NCI-H187 treated with DMSO at 0.1 percent for 48 hours (cell line): ENCODE data around the gene E2F1.
"Not testable (repeated sequence)": the region's sequence is repeated elsewhere in the genome, so short reads cannot be mapped to it uniquely, and the experiment has no call there.

Source experiments
- DNase-seq: peaks from one replicate; lab custom pipeline; 2025; lab: John Stamatoyannopoulos, UW

The E2F1 gene

GRCh38 chr20:33640287-33640686, 45.9 kb downstream of the E2F1 start:
- no peak for DNase-seq

GRCh38 chr20:33636776-33637175, 49.4 kb downstream of the E2F1 start:
- DNase-seq: no peak

GRCh38 chr20:33635341-33635740, 50.8 kb downstream of the E2F1 start:
- DNase-seq: no peak

GRCh38 chr20:33631910-33632309, 54.3 kb downstream of the E2F1 start:
- not testable (repeated sequence) for DNase-seq

- no peak for DNase-seq
Measured at GRCh38 chr20:33630507-33630906, 55.7 kb downstream of the E2F1 start.

GRCh38 chr20:33629979-33630378, 56.2 kb downstream of the E2F1 start:
- no peak for DNase-seq

- DNase-seq: no peak
Measured at GRCh38 chr20:33629533-33629932, 56.7 kb downstream of the E2F1 start.

- DNase-seq: no peak
Measured at GRCh38 chr20:33627577-33628216, 58.5 kb downstream of the E2F1 start.

- DNase-seq: no peak
Measured at GRCh38 chr20:33626190-33626589, 60.0 kb downstream of the E2F1 start.
